Activated T-cell treated with anti-CD3 and anti-CD28 coated beads for 48 hours (primary cell): ENCODE results near the gene PGS1.
"Not testable (repeated sequence)": the region's sequence is repeated elsewhere in the genome, so short reads cannot be mapped to it uniquely, and the experiment has no call there.

Source experiments
- DNase-seq: peaks from one replicate; pipeline ENCODE4 v3.0.0-alpha.2; 2020; ENCODE audit warnings: low read depth

The PGS1 gene

DNA sequence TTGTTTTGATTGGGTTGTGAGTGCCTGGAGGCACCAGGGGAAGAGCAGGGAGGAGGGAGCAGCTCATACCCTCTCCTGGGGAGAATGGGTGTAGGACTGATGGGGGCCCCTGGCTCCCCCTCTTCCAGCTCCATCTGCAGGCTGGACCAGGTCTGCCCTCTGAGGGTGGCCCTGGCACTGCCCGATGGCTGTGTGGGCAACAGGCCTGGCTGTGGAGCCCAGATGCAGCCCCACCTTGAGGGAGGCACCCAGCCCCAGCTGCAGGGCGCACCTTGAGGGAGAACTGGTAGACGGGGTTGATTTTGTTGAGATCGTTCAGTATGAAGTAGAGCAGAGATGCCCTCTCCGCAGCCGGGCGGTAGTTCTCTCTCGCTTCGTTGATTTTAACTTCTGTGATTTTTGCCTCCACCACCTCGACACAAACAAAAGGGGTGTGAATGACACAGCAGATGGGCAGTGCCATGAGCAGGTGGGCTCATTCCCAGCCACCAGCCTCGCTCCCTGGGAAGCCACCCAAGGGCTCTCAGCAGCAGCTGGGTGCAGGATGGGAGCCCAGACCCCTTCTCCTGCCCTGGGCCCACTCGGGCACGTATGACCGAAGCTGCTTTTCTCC lies 71.6 kb downstream of the PGS1 start:
- no peak for DNase-seq

DNA sequence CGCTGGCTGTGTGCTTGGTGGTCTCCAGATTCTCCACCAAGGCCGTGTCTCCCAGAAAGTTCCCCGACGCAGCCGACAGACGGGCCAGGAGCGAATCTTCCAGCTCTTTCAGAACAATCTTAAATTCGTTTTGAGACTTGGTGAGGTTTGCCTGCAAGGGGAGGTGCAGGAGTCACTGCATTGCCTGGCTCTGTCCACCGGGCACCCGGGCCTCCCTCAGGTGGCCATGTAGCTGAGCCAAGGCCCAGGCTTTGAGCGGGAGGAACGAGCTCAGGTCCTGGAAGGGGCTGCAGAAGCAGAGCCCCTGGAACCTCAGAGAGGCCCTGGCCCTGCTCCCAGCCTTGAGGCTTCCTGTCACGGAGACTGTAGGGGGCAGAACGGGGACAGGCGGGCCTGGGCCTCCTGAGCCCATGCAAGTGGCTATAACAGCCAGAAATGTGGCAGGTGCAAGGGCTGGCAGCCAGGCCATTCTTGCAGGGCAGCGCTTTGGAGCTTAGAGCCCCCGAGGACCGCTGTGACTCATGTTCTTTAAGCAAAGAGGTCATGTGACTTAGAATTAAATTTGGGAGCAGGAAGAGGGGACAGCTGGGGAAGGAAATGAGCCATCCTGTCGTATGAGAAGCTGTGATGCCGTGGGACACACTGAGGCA lies 72.4 kb downstream of the PGS1 start:
- DNase-seq, result no peak

DNA sequence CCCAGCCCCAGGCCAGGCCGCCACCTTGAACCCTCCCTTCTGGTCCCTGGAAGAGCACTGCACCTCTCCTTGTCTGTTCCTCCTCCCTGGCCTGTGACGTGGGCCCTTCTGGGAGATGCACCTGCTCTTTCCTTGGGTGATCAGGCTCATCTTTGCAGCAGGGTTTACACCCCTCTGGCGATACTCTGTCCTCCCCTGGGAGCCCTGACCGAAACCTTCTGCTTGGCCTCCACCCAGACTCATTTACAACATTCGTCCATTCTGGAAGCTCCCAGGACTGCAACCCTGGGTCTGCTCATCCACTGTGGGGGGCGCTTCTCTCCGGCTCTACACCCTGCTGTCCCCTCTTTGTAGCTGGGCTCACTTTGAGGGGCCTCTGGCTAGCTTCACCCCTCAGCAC lies 73.3 kb downstream of the PGS1 start:
- DNase-seq, result no peak

DNA sequence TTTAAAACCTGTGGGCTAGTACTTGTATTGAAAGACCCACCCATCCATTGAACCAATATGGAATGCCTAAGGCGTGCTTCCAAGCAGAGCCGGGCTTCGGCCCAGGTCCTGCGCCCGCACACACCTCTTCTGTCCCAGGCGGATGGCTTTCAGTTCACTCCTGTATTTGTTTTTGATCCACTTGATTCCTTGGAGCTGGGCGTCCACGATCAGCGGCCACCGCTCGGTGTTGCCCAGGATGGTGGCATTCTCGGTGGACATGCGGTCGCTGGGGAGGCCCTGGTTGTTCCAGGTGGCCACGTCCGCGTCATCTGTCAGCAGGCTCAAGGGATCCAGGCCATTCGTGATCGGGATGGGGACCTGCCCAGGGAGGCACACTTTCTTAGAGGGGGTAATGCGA lies 75.9 kb downstream of the PGS1 start:
- DNase-seq, result no peak

DNA sequence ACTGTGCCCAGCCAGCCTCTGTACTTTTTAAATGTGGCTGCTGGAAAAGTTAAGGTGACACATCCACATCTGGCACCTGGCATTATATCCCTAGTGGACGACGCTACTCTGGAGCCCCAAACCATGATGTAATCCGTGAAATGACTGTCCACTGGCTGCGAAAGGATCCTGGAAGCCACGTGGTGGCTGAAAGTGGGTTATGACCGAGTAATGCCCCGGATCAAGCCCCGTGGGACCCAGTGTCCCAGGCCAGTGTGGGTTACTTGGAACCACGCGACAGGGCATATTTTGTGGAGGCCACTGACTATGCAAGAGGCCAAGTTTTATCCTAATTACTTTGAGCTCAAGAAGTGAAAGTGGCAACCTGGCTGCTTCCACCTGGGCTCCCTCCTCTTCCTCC lies 79.6 kb downstream of the PGS1 start:
- no peak for DNase-seq

DNA sequence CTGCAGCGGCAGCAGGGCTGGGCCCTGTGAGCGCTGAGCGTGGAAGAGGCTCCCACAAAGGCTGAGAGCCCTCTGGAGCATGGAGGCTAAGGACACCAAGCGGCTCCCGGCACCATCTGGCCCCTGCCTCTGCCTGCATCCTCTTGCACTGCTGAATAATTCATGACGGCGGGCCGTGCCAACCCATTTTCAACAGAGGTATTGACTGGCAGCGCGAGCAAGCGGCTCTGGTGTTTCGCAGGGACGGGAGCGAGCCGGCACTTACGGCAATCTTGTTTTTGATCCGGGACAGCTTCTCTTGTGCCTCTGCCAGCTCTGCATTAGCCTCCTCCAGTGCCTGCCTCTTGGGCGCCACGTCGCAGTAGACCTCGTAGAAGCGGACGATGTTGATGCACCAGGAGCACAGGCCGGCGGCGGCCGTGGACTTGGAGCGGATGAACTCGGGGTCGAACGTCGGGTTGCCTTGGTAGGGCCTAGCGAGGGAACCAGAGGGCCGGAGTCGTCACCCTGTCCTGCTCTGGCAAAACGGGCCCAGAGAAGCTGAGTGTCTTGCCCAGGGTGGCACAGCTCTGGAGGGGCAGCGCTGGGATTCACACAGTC lies 80.4 kb downstream of the PGS1 start:
- no peak for DNase-seq

DNA sequence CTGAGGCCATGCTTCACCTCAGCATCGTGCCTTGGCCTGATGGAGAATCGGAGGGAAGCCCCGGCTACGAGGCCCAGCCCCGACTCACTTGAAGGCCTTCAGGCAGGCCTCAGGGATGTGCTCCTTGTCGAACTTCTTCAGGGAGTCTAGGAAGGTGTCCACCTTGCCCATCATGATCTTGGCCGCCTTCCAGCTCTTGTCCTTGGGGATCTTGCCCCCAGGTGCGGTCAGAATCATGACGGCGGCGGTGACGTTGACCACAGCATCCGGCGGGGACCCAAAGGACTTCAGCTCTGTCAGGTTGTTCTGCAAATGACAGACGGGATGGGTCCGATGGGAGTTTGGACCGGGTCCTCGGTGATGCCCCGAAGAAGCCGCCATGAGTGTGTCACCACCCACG lies 81.2 kb downstream of the PGS1 start:
- DNase-seq, result no peak

DNA sequence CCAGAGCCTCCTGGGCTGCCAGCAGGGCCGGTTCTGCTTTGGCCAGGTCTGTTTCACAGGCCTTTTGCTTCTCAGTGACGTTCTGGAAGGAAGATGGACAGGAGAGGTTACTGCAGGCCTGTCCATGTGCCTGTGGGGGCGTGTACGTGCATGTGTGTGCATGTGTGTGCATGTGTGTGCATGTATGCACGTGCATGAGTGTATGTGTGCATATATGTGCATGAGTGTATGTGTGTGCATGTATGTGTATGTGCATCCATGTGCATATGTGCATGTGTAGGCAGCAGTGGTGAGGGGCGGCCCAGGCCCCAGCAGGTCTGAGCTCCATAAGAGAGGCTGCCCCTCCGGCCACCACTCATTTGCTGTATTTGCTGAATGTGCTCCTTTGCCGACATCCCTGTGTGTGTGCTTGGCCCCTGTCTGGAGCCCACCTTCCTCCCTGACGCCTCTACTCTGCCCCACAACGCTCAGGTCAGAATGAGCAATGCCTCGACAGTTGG lies 81.8 kb downstream of the PGS1 start:
- no peak for DNase-seq

DNA sequence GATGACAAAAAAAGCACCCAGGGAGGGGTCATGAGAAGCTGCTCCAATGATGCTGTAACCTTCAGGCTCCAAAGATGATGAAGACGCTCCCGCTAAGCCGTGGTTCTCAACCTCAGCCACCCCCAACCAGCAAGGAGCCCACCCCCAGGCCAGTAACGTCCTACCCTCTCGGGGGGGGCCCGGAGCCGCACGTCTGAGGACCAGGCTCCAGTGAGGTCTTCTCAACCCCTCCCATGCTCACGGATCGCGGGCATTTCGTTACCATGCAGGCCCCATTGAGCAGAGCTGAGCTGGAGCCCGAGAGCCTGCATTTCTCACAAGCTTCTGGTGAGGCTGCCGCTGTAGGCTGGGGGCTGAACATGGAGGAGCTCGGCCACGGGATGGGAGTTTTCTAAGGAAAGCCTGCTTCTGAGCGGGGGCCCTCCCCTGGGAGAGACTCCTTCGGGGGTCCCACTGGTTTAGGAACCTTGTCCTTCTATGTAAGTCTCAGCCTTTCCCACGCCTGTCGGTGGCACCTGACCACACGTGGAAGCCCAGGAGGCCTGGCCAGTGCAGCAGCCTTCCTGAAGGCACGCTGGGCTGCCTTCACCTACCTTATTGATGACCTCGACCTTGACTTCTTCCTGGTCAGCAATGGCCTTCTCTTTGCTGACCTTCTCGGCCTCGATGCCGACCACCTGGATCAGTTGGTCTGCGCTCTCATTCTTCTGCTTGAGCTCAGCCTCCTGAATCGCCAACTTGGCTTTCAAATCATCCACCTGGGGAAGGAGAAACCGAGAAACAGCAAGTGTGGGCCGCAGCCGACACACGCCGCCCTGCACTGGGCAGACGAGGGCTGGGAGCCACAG lies 82.7 kb downstream of the PGS1 start:
- no peak for DNase-seq

DNA sequence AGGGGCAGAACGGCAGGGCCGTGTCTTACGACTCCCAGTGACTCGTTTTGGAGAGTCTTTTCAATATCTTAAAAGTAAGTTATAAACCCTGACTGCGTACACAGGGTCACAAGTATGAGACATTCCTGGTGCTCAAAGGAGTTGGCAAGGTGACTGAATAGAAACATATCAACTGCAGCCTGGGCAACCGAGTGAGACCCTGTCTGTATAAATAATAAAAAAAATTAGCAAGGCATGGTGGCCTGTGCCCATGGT lies 83.3 kb downstream of the PGS1 start:
- no peak for DNase-seq

DNA sequence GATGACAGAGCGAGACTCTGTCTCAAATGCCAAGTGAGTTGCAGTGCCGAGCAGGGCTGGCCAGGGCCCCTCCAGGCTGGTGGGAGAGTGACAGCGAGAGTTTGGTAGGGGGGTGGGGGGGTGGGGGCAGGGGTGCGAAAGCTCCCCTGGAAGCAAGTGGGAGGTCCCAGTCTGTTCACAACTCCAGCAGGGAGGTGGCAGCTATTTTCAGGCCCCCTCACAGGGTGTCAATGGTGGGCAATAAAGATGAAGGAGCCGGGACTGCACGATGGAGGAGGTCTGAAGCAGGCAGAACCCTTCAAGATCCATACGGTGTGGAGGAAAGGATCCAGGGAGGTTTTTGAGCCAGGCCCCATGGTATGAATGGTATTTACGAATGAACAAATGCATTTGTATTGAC lies 83.7 kb downstream of the PGS1 start:
- DNase-seq, result no peak

DNA sequence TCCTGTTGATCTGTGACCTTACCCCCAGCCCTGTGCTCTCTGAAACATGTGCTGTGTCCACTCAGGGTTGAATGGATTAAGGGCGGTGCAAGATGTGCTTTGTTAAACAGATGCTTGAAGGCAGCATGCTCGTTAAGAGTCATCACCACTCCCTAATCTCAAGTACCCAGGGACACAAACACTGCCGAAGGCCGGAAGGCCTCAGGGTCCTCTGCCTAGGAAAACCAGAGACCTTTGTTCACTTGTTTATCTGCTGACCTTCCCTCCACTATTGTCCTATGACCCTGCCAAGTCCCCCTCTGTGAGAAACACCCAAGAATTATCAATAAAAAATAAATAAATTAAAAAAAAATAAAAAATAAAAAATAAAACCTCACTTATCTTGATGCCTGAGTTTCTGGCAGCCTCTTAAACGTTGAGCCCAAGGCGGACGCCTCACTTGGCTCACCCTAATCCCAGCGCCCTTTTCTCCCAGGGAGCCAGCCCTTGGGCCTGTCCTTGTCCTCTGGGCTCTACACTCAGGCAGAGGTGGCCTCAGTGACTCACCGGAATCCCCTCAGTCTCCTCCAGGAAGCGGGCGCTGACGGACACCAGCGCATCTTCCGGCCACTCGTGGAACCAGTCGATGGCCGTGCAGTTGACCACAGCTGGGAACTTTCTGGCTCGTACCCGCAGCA lies 87.8 kb downstream of the PGS1 start:
- not testable (repeated sequence) for DNase-seq

DNA sequence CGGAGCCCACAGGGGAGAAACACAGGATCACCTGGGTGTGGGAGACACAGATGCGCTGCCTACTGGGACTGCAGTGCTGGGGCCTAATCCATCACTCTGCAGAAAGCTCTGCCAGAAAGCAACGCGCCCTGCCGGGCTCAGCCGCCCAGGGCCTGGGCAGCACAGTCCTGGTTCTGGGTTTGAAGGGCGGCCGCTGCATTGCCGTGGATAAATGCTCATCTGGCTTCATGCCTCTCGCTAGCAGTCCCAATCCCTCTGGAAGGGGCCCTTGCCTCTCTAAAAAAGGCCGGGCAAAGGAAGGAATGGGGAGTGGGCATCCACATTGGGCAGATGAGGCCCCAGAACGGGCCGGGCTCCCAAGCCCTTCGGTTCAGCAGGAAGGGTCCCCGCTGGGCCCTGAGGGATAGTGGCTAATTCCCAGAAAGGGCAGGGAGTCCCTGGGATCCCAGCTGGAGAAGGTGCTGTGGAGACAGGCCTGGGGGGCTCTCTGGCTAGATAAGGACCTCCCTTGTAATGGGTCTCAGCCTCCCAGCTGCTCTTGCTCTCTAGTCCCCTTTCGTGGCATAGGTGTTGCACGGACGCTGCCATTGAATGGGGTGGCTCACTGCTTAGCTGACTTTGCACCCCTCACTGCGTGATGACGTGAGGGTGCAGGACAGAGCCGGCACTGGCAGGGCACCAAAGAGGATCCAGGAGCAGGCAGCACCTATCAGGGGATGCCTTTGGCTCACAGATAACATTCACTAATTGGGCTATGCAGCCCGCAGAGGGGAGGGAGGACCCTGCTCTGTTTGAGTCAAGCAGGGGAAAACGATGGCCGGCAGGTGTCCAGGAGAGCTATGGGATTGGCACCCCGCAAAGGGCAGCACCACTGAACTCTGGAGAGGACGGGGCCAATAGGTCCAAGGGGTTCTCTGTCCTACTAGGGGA lies 88.6 kb downstream of the PGS1 start:
- no peak for DNase-seq

DNA sequence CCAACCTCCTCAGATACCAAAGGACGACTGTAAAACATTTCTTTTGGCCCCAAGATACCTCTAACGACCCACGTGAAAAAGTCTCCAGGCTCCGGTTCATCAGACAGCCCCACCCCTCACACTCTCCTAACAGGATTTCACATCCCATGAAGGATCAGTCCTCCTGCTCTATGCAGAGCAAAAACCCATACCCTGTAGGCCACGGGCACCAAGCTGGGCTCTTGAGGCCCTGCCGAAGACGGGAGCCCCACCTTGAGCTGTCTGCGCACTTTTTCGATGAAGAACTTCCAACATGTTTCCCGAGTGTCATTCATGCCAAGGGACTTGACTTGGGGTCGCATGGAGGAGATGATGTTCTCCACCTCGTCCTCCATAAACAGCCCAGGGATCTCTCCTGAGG lies 89.9 kb downstream of the PGS1 start:
- DNase-seq, result no peak

DNA sequence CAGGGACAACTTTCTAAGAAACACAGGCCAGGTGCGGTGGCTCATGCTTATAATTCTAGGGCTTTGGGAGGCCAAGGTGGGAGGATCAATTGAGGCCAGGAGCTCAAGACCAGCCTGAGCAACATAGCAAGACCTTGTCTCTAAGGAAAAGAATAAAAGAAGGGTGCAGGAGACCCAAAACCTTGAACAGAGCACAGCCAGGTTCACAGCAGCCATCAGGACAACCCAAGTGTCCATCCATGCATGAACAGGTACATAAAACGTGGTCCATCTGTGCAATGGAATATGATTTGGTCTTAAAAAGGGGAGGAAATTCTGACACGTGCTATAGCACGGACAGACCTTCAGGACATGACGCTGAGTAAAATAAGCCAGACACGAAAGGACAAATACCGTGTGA lies 91.0 kb downstream of the PGS1 start:
- no peak for DNase-seq

DNA sequence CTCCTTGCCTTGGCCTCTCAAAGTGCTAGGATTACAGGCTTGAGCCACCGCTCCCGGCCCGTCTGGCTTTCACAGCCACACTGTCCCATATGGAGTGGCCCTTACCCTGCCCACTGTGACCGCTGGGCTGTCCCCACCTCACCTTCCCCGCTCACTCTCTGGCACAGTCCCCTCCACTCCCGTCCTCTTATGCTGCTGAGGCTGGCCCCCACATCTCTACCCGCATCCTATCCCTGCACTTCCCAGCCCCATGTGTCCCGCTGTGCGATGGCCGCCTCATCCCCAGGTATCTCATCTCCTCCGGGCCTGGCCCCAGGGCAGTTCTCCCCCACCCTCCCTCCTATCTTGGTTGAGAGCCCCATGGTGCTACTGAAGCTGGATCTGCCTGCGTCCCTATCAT lies 93.2 kb downstream of the PGS1 start:
- DNase-seq, result no peak

DNA sequence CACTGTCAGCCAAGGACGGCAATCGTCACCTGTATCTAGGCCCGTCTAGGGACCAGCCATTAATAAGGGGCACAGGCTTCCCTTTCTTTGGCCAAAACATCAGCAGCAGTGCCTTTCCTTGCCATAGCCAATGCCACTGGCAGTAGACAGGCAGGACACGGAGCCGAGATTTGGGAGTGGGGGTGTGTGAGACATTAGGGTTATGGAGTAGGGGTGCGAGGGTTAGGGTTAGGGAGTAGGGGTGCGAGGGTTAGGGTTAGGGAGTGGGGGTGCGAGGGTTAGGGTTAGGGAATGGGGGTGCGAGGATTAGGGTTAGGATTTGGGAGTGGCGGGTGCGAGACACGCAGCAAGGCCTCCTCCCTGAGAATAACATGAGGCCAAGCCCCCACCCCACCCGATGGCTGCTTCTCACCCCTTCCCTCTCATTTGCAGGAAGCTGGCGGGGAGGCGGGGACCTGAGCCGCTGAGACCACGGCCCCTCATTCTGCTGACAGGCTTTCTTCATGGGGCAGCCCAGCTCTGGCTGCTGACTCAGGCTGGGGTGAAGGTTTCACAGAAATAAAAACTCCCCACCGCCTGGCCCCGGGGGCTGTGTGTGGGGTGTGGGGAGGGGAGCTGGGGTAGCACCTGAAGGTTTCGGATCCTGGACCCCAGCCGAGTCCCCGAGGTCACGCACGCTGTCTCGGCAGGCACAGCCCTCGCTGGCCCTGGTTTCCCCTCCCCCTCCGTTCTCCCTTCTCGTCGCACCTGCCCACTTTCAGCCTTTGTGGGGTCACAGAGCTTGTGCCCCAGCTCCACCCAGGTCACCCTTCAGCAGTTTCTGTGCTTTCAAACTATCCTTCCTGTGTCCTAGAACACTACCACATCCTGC lies 93.8 kb downstream of the PGS1 start:
- DNase-seq, result no peak

DNA sequence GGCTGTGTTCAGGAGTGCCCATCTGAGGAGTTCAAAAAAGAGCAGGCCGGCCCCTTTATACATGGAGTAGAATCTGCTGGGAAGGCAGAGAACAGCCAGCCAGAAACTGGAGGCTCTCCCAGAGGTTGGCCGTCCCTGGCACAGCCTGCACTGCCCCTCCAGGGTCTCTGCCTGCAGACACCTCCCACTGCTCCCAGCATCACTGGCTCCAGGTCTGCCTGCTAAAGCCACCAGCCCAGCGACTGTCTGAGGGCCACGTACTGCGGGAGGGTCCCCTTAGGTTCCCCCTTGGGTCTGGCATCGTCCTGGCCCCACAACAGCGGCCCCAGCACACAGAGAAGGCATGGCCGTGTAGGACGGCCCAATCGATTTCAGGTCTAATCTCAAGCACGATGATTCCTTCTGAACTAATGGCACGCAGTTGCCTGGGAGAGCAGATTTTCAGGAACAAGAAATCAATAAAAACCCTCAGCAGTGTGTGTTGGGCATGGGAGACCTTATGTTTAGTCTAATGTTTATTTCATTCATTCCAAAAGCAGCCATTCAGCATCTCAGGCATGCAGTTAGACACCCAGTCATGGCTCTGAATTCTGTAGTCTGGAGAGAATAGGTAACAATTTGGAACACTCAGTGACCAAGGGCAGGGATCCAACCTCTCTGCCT lies 95.6 kb downstream of the PGS1 start:
- DNase-seq, result no peak
